ENCODE data around the gene LDLRAD3. TPM values are rescaled to one million over a fixed set of nuclear protein-coding genes. Genes with fewer than 3 reads are reported as not detected.

LDLRAD3 gene
- total and polyA plus RNA-seq, 10 donors = 1.5 to 9.6 (median 8.1) TPM

GRCh38 chr11:36000616-36001190, 56.8 kb downstream of the LDLRAD3 start:
- 83 to 89% (median 86%) methylated on average over 6 of the region's 6 CpGs for WGBS, 5 donors
- TF ChIP-seq POLR2AphosphoS5 (IDR thresholded peaks at IDR 0.05) = no peak
- no peak for TF ChIP-seq CTCF (IDR thresholded peaks at IDR 0.05 in 8 of 11, conservative IDR thresholded peaks at IDR 0.05 in 3 of 11)
- no peak for TF ChIP-seq POLR2A (IDR thresholded peaks at IDR 0.05)
- peaks cover 0 to 4% (median 0%) of the 10 kb centered on the region in 6 donors for H3K4me1 ChIP-seq

GRCh38 chr11:36002196-36002595, 58.3 kb downstream of the LDLRAD3 start:
- peaks cover 0 to 14% (median 11%) of the 10 kb centered on the region in 8 donors for H3K9me3 ChIP-seq
- no peak overlapping the region for H3K4me3 ChIP-seq
- TF ChIP-seq POLR2AphosphoS5 (IDR thresholded peaks at IDR 0.05) (no peak), CTCF (IDR thresholded peaks at IDR 0.05 in 8 of 11, conservative IDR thresholded peaks at IDR 0.05 in 3 of 11) (no peak), POLR2A (IDR thresholded peaks at IDR 0.05) (no peak)
- 49 to 72% (median 56%) methylated on average over 6 of the region's 6 CpGs for WGBS, 5 donors
- intact Hi-C loops (cut with DNase I; ENCODE audit: low total_unique reads) = no loop called here
- DNase-seq = no peak
- H3K36me3 ChIP-seq = no peaks in the 10 kb centered on the region
- no peaks in the 10 kb centered on the region for H3K27me3 ChIP-seq (replicated peaks in 1 of 7)
- H3K4me1 ChIP-seq = peaks cover 0 to 4% (median 0%) of the 10 kb centered on the region in 6 donors
- peak overlapping the region in 1 of 8 donors; percentile 21 for H3K27ac ChIP-seq

More at GRCh38 chr11:36000616-36001190, 56.8 kb downstream of the LDLRAD3 start:
- Histone ChIP-seq H3K36me3 (no peaks in the 10 kb centered on the region), H3K4me3 (no peak overlapping the region), H3K27me3 (replicated peaks in 1 of 7) (no peaks in the 10 kb centered on the region), H3K9me3 (peaks cover 0 to 14% (median 11%) of the 10 kb centered on the region in 8 donors), H3K27ac (no peak overlapping the region)
- intact Hi-C loops (cut with DNase I; ENCODE audit: low total_unique reads) = no loop called here
- DNase-seq = no peak

DNA sequence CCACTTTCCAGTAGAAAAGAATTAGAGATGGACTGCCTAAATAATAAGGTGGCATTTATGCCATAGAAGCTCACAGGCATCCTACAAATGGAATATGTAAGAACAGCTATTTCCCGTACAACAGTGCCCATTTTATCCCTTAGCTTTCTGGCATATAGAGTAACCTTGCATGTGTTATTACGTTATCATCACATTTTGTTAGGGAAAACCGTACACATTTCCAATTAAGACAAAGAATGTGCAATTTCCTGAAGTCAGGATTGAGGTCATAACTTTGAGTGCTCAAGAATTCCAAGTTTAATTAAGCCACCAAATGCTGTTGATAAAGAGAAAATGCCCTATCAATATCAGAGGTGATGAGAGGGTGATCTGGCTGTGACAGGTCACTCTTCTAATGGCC, 58.9 kb downstream of the LDLRAD3 start:
- Histone ChIP-seq H3K9me3 (peaks cover 0 to 14% (median 11%) of the 10 kb centered on the region in 8 donors), H3K36me3 (no peaks in the 10 kb centered on the region), H3K4me1 (peaks cover 0 to 4% (median 0%) of the 10 kb centered on the region in 6 donors), H3K27ac (peak overlapping the region in 1 of 8 donors; percentile 21), H3K4me3 (no peak overlapping the region), H3K27me3 (replicated peaks in 1 of 7) (no peaks in the 10 kb centered on the region)
- intact Hi-C loops (cut with DNase I; ENCODE audit: low total_unique reads) = no loop called here
- 55 to 68% (median 59%) methylated on average over 3 of the region's 3 CpGs for WGBS, 5 donors
- DNase-seq = no peak
- TF ChIP-seq POLR2AphosphoS5 (IDR thresholded peaks at IDR 0.05) (no peak), POLR2A (IDR thresholded peaks at IDR 0.05) (no peak), CTCF (IDR thresholded peaks at IDR 0.05 in 8 of 11, conservative IDR thresholded peaks at IDR 0.05 in 3 of 11) (no peak)

- no peak for TF ChIP-seq POLR2A (IDR thresholded peaks at IDR 0.05)
- intact Hi-C loops (cut with DNase I; ENCODE audit: low total_unique reads) = no loop called here
- 48 to 86% (median 66%) methylated on average over 3 of the region's 3 CpGs for WGBS, 5 donors
Observed at GRCh38 chr11:36006556-36006955, 62.7 kb downstream of the LDLRAD3 start.

More at GRCh38 chr11:36006556-36006955, 62.7 kb downstream of the LDLRAD3 start:
- H3K4me3 ChIP-seq = no peak overlapping the region
- peaks cover 0 to 14% (median 11%) of the 10 kb centered on the region in 8 donors for H3K9me3 ChIP-seq
- H3K4me1 ChIP-seq = peaks cover 0 to 4% (median 0%) of the 10 kb centered on the region in 6 donors
- no peak overlapping the region for H3K27ac ChIP-seq
- DNase-seq = no peak
- no peaks in the 10 kb centered on the region for H3K36me3 ChIP-seq
- H3K27me3 ChIP-seq (replicated peaks in 1 of 7) = no peaks in the 10 kb centered on the region

Data from spleen (tissue), 11 donors.